GM12864 (cell line): ENCODE measurements around the gene CFAP299.
"Not testable (repeated sequence)": the region's sequence is repeated elsewhere in the genome, so short reads cannot be mapped to it uniquely, and the experiment has no call there.

Experiments used
- DNase-seq: peaks from one replicate; pipeline ENCODE4 v3.0.0-alpha.2; 2011; ENCODE audit warnings: low read depth
- H3K4me3 ChIP-seq: 2 replicates; pipeline ENCODE4 v1.5.1; 2011; ENCODE audit warnings: mild to moderate bottlenecking, low read depth, low read length, control low read depth
- TF ChIP-seq, protein P1 (sequence below): IDR thresholded peaks from 2 replicates; pipeline ENCODE4 v1.5.1; 2011; ENCODE audit warnings: low read depth, mild to moderate bottlenecking, moderate library complexity, low read length, control low read depth, inconsistent platforms; ENCODE audit errors: missing control alignments

CFAP299 gene

GRCh38 chr4:80788798-80789197 lies 453.3 kb downstream of the CFAP299 start:
- no peak for DNase-seq
- TF ChIP-seq, protein P1, sequence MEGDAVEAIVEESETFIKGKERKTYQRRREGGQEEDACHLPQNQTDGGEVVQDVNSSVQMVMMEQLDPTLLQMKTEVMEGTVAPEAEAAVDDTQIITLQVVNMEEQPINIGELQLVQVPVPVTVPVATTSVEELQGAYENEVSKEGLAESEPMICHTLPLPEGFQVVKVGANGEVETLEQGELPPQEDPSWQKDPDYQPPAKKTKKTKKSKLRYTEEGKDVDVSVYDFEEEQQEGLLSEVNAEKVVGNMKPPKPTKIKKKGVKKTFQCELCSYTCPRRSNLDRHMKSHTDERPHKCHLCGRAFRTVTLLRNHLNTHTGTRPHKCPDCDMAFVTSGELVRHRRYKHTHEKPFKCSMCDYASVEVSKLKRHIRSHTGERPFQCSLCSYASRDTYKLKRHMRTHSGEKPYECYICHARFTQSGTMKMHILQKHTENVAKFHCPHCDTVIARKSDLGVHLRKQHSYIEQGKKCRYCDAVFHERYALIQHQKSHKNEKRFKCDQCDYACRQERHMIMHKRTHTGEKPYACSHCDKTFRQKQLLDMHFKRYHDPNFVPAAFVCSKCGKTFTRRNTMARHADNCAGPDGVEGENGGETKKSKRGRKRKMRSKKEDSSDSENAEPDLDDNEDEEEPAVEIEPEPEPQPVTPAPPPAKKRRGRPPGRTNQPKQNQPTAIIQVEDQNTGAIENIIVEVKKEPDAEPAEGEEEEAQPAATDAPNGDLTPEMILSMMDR, result no peak
- no peak overlapping the region for H3K4me3 ChIP-seq

DNA sequence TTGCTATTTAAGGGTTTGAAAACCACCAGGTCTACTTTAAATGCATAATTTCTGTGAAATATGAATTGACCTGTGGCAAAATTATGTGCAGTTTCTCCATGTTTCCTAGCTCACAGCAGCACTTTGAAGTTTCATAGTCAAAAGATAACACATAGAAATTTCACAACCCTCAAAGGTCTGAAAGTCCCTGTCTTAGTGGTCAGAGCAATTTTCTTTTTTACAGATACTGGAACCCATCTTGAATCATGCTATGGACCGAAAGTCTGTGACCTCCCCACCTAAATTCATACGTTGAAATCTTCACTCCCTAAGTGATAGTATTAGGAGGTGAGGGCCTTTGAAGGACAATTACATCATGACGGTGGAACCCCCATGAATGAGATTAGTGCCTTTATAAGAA lies 454.6 kb downstream of the CFAP299 start:
- no peak overlapping the region for H3K4me3 ChIP-seq
- DNase-seq, result no peak
- TF ChIP-seq, protein P1, result no peak

DNA sequence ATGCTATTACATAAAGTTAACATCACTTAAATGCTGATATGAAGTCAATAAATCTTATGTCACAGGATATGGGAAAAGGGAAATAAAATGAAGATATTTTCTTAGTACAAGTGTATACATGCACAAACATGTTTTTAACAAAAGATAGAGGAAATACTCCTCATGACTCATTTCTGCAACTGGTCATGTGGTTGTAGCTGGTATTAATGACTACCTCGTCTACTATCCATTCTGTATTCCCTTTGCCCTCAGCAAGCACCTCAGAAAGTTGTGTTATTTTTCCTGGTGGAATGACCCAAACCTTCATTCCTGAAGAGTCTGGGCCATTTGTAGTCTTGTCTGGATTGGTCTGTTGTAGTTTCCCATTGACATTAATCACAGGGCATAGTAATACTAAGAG lies 458.1 kb downstream of the CFAP299 start:
- H3K4me3 ChIP-seq, DNase-seq: not testable (repeated sequence)

DNA sequence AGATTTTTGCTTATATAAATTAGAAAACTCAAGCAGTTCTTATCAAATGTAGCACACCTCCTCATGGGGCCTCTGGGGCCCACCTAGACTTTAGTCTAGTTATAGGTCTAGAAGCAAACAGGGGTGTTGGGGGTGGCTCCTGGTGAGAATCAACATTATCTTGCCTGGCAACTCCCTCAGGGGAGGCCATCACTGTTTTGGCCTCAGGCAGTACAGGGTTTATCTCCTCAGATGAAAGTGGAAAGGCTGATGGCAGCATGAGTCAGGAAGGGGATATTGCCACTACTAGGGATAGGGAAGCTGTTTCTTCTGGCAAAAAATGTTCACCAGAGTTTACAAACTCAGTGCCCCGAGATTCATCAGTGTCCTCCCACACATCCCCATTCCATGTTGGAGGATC lies 462.6 kb downstream of the CFAP299 start:
- H3K4me3 ChIP-seq, result no peak overlapping the region
- TF ChIP-seq, protein P1, result no peak
- DNase-seq, result no peak

DNA sequence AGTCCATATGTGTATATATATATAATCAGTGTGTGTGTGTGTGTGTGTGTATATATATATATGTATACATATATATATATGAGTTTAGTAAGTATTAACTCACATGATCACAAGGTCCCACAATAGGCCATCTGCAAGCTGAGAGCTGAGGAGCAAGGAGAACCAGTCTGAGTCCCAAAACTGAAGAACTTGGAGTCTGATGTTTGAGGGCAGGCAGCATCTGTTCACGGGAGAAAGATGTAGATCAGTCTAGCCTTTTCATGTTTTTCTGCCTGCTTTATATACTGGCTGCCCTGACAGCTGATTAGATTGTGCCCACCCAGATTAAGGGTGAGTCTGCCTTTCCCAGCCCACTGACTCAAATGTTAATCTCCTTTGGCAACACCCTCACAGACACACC lies 465.2 kb downstream of the CFAP299 start:
- DNase-seq, H3K4me3 ChIP-seq: not testable (repeated sequence)

DNA sequence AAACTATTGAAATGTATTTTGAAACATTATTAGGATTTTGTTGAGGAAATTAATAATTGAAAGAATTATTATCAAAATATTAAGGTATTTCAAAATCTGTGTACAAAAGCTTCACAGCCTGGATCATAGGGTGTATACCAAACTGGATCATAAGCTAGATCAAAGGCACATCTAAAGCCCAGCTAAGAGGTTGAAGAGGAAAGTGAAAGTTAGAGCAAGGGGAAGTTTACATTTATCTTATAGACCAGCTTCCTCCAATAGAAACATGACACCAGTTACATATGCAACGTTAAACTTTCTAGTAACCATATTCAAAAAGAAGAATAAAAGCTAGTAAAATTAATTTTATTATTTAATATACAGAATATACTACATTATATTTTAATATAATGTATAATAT lies 467.8 kb downstream of the CFAP299 start:
- H3K4me3 ChIP-seq, result no peak overlapping the region
- TF ChIP-seq, protein P1, result no peak
- DNase-seq, result no peak

- TF ChIP-seq, protein P1, result no peak
- no peak overlapping the region for H3K4me3 ChIP-seq
- DNase-seq, result no peak
These were observed 470.9 kb downstream of the CFAP299 start for GRCh38 chr4:80806472-80806871.

GRCh38 chr4:80809039-80809729 lies 473.7 kb downstream of the CFAP299 start:
- TF ChIP-seq, protein P1, result no peak
- H3K4me3 ChIP-seq, result no peak overlapping the region
- no peak for DNase-seq
